HEK293 (cell line): Measurements from ENCODE around the gene GID8.

Experiments
- ELK4 ChIP-seq: IDR thresholded peaks from 2 replicates; pipeline ENCODE4 v1.6.1; 2011; ENCODE audit warnings: mild to moderate bottlenecking, low read depth, low read length, borderline replicate concordance
- HOXD13 ChIP-seq: sonication (generic); formaldehyde crosslinking; IDR thresholded peaks from 2 replicates; pipeline ENCODE4 v1.8.0; 2022; ENCODE audit warnings: missing genetic modification reagents, borderline replicate concordance
- KLF16 ChIP-seq: fragments of 450-650 bp; formaldehyde crosslinking; IDR thresholded peaks from 2 replicates; pipeline ENCODE4 v1.5.1; 2017; ENCODE audit warnings: missing biosample characterization, missing genetic modification characterization
- KLF9 ChIP-seq: fragments of 450-650 bp; formaldehyde crosslinking; IDR thresholded peaks from 2 replicates; pipeline ENCODE4 v1.5.1; 2016; ENCODE audit warnings: missing biosample characterization, missing genetic modification characterization, low read depth
- PRDM1 ChIP-seq: fragments of 450-650 bp; formaldehyde crosslinking; IDR thresholded peaks from 2 replicates; pipeline ENCODE4; 2016; ENCODE audit warnings: missing biosample characterization, missing genetic modification characterization
- SCRT2 ChIP-seq: fragments of 450-650 bp; formaldehyde crosslinking; IDR thresholded peaks from 2 replicates; pipeline ENCODE4 v1.5.1; 2016; ENCODE audit warnings: missing biosample characterization, missing genetic modification characterization
- SETDB1 ChIP-seq: IDR thresholded peaks from one replicate; pipeline ENCODE4 v1.6.1; 2017; ENCODE audit warnings: mild to moderate bottlenecking, low read length, moderate library complexity, mixed read lengths; ENCODE audit not compliant: insufficient read length
- TRIM28 ChIP-seq: IDR thresholded peaks from 2 replicates; pipeline ENCODE4 v1.6.1; 2011; ENCODE audit warnings: low read length, control low read depth, borderline replicate concordance
- ZBTB10 ChIP-seq: fragments of 450-650 bp; formaldehyde crosslinking; IDR thresholded peaks from 2 replicates; pipeline ENCODE4 v1.5.1; 2016; ENCODE audit warnings: missing biosample characterization, missing genetic modification characterization
- ZBTB44 ChIP-seq: fragments of 450-650 bp; IDR thresholded peaks from 2 replicates; pipeline ENCODE4 v1.5.1; 2018; ENCODE audit warnings: missing biosample characterization, mild to moderate bottlenecking, missing genetic modification characterization
- ZBTB48 ChIP-seq: fragments of 450-650 bp; formaldehyde crosslinking; IDR thresholded peaks from 2 replicates; pipeline ENCODE4 v1.5.1; 2016; ENCODE audit warnings: missing biosample characterization, missing genetic modification characterization
- ZBTB8A ChIP-seq: fragments of 450-650 bp; formaldehyde crosslinking; IDR thresholded peaks from 2 replicates; pipeline ENCODE4 v1.5.1; 2016; ENCODE audit warnings: missing biosample characterization, missing genetic modification characterization
- ZFHX2 ChIP-seq: fragments of 450-650 bp; formaldehyde crosslinking; conservative IDR thresholded peaks from 2 replicates; pipeline ENCODE4 v1.5.1; 2016; ENCODE audit warnings: missing biosample characterization, missing genetic modification characterization
- ZNF140 ChIP-seq: fragments of 450-650 bp; formaldehyde crosslinking; IDR thresholded peaks from 2 replicates; pipeline ENCODE4 v1.5.1; 2016; ENCODE audit warnings: missing biosample characterization, missing genetic modification characterization
- ZNF157 ChIP-seq: fragments of 450-650 bp; formaldehyde crosslinking; IDR thresholded peaks from 2 replicates; pipeline ENCODE4 v1.5.1; 2016; ENCODE audit warnings: missing biosample characterization, missing genetic modification characterization
- ZNF169 ChIP-seq: fragments of 450-650 bp; formaldehyde crosslinking; IDR thresholded peaks from 2 replicates; pipeline ENCODE4 v1.5.1; 2016; ENCODE audit warnings: missing biosample characterization, missing genetic modification characterization
- ZNF175 ChIP-seq: fragments of 450-650 bp; formaldehyde crosslinking; IDR thresholded peaks from 2 replicates; pipeline ENCODE4 v1.5.1; 2016; ENCODE audit warnings: missing biosample characterization, missing genetic modification characterization
- ZNF2 ChIP-seq: fragments of 450-650 bp; formaldehyde crosslinking; IDR thresholded peaks from 2 replicates; pipeline ENCODE4 v1.5.1; 2016; ENCODE audit warnings: missing biosample characterization, missing genetic modification characterization
- ZNF341 ChIP-seq: fragments of 450-650 bp; formaldehyde crosslinking; IDR thresholded peaks from 2 replicates; pipeline ENCODE4; 2016; ENCODE audit warnings: low read depth, missing biosample characterization, missing genetic modification characterization
- ZNF423 ChIP-seq: fragments of 450-650 bp; formaldehyde crosslinking; IDR thresholded peaks from 2 replicates; pipeline ENCODE4 v1.5.1; 2016; ENCODE audit warnings: missing biosample characterization, missing genetic modification characterization
- ZNF48 ChIP-seq: fragments of 450-650 bp; formaldehyde crosslinking; IDR thresholded peaks from 2 replicates; pipeline ENCODE4 v1.5.1; 2016; ENCODE audit warnings: missing biosample characterization, missing genetic modification characterization
- ZNF548 ChIP-seq: fragments of 450-650 bp; formaldehyde crosslinking; IDR thresholded peaks from 2 replicates; pipeline ENCODE4 v1.5.1; 2016; ENCODE audit warnings: missing biosample characterization, missing genetic modification characterization
- ZNF600 ChIP-seq: fragments of 450-650 bp; formaldehyde crosslinking; IDR thresholded peaks from 2 replicates; pipeline ENCODE4 v1.5.1; 2016; ENCODE audit warnings: missing biosample characterization, missing genetic modification characterization
- ZNF621 ChIP-seq: fragments of 450-650 bp; formaldehyde crosslinking; IDR thresholded peaks from 2 replicates; pipeline ENCODE4 v1.5.1; 2017; ENCODE audit warnings: missing biosample characterization, missing genetic modification characterization
- ZNF626 ChIP-seq: fragments of 450-650 bp; sonication (Bioruptor Pico); formaldehyde crosslinking; IDR thresholded peaks from 2 replicates; pipeline ENCODE4 v1.5.1; 2018; ENCODE audit warnings: missing biosample characterization, missing genetic modification characterization, inconsistent platforms
- ZNF768 ChIP-seq: fragments of 450-650 bp; formaldehyde crosslinking; IDR thresholded peaks from 2 replicates; pipeline ENCODE4 v1.5.1; 2018; ENCODE audit warnings: missing biosample characterization, mild to moderate bottlenecking, missing genetic modification characterization
- ZNF785 ChIP-seq: fragments of 450-650 bp; formaldehyde crosslinking; IDR thresholded peaks from 2 replicates; pipeline ENCODE4 v1.5.1; 2016; ENCODE audit warnings: missing biosample characterization, missing genetic modification characterization
- TF ChIP-seq, protein P1 (sequence below): fragments of 450-650 bp; formaldehyde crosslinking; conservative IDR thresholded peaks from 2 replicates; pipeline ENCODE4 v1.5.1; 2016; ENCODE audit warnings: low read depth, missing biosample characterization, missing genetic modification characterization
- TF ChIP-seq, protein P2 (sequence below): fragments of 450-650 bp; formaldehyde crosslinking; IDR thresholded peaks from 2 replicates; pipeline ENCODE4 v1.5.1; 2016; ENCODE audit warnings: missing biosample characterization, missing genetic modification characterization, low read depth
- TF ChIP-seq, protein P3 (sequence below): fragments of 450-650 bp; formaldehyde crosslinking; IDR thresholded peaks from 2 replicates; pipeline ENCODE4 v1.5.1; 2016; ENCODE audit warnings: missing biosample characterization, missing genetic modification characterization

The GID8 gene

DNA sequence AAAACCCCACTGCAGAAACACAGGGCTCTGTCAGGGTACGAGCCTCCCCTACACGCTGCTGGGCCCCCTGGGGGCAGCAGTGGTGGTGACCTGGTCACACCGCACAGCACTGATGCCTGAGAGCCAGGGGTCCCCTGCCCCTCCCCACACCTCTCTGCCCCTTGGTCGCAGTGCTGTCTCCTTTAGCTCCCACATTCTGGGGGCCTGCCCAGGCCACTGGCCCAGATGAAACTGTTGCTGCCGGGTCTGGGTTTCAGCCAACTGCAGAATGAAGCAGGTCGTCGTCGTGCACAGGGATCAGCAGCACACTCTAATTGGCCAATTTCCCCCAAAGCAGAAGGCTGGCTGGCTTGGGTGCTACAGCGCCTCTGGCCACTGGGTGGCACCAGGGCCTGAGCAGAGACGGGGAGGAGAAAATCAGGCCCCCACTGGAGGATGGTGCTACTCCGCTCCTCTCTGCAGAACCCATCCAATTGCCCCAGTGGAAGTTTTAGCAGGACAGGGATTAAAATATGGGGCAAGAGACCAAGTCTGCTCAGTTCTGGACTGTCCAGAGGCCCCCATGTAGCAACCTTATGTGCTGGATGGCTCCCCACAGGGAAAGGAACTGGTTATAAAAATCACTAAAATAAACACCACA is 37.8 kb upstream of the GID8 start (continued):
- TF ChIP-seq ZBTB44 (tag by site-specific recombination) (no peak), ZNF768 (tag by site-specific recombination) (no peak), ZFHX2 (tag by site-specific recombination) (peak; percentile 58), ZBTB48 (tag by site-specific recombination) (0 out of 2 replicates have a peak, but pooled peaks have one; percentile 33), ZNF2 (tag by site-specific recombination) (0 out of 2 replicates have a peak, but pooled peaks have one; percentile 21), TRIM28 (peak; percentile 55; the same call in 1 of the 2 replicates), ZNF48 (tag by site-specific recombination) (no peak), ZBTB8A (tag by site-specific recombination) (no peak), SCRT2 (peak; percentile 92), ZNF157 (tag by site-specific recombination) (no peak), ZNF423 (no peak), ZNF600 (tag by site-specific recombination) (peak; percentile 82), ZBTB10 (no peak), ZNF341 (no peak; the same call in 1 of the 2 replicates), ZNF169 (tag by site-specific recombination) (no peak), ZNF621 (tag by site-specific recombination) (no peak), ZNF626 (tag by site-specific recombination) (no peak), ZNF785 (no peak), SETDB1 (no peak), ZNF140 (tag by site-specific recombination) (peak; percentile 26; the same call in 1 of the 2 replicates), HOXD13 (CRISPR knock-in tag) (no peak), ELK4 (no peak), ZNF175 (tag by site-specific recombination) (no peak), ZNF548 (tag by site-specific recombination) (no peak), KLF9 (tag by site-specific recombination) (no peak), KLF16 (tag by site-specific recombination) (no peak), PRDM1 (tag by site-specific recombination) (no peak)
- TF ChIP-seq, protein P1, sequence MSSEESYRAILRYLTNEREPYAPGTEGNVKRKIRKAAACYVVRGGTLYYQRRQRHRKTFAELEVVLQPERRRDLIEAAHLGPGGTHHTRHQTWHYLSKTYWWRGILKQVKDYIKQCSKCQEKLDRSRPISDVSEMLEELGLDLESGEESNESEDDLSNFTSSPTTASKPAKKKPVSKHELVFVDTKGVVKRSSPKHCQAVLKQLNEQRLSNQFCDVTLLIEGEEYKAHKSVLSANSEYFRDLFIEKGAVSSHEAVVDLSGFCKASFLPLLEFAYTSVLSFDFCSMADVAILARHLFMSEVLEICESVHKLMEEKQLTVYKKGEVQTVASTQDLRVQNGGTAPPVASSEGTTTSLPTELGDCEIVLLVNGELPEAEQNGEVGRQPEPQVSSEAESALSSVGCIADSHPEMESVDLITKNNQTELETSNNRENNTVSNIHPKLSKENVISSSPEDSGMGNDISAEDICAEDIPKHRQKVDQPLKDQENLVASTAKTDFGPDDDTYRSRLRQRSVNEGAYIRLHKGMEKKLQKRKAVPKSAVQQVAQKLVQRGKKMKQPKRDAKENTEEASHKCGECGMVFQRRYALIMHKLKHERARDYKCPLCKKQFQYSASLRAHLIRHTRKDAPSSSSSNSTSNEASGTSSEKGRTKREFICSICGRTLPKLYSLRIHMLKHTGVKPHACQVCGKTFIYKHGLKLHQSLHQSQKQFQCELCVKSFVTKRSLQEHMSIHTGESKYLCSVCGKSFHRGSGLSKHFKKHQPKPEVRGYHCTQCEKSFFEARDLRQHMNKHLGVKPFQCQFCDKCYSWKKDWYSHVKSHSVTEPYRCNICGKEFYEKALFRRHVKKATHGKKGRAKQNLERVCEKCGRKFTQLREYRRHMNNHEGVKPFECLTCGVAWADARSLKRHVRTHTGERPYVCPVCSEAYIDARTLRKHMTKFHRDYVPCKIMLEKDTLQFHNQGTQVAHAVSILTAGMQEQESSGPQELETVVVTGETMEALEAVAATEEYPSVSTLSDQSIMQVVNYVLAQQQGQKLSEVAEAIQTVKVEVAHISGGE: no peak
- TF ChIP-seq, protein P2, sequence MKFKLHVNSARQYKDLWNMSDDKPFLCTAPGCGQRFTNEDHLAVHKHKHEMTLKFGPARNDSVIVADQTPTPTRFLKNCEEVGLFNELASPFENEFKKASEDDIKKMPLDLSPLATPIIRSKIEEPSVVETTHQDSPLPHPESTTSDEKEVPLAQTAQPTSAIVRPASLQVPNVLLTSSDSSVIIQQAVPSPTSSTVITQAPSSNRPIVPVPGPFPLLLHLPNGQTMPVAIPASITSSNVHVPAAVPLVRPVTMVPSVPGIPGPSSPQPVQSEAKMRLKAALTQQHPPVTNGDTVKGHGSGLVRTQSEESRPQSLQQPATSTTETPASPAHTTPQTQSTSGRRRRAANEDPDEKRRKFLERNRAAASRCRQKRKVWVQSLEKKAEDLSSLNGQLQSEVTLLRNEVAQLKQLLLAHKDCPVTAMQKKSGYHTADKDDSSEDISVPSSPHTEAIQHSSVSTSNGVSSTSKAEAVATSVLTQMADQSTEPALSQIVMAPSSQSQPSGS (tag by site-specific recombination): no peak
- TF ChIP-seq, protein P3, sequence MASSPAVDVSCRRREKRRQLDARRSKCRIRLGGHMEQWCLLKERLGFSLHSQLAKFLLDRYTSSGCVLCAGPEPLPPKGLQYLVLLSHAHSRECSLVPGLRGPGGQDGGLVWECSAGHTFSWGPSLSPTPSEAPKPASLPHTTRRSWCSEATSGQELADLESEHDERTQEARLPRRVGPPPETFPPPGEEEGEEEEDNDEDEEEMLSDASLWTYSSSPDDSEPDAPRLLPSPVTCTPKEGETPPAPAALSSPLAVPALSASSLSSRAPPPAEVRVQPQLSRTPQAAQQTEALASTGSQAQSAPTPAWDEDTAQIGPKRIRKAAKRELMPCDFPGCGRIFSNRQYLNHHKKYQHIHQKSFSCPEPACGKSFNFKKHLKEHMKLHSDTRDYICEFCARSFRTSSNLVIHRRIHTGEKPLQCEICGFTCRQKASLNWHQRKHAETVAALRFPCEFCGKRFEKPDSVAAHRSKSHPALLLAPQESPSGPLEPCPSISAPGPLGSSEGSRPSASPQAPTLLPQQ: 0 out of 2 replicates have a peak, but pooled peaks have one; percentile 25
